Vagina (tissue), 2 donors: ENCODE measurements around the gene TBX18.

Experiments
- CTCF ChIP-seq, 3 experiments: fragments of 450-650 bp in 2 of 3; fragments of 200-600 bp in 1 of 3; sonication (generic) in 1 of 3; IDR thresholded peaks; one replicate each; pipeline ENCODE4 v1.5.1; 2017 to 2019; ENCODE audit warnings: antibody characterized with exemption in 3 of 3, mild to moderate bottlenecking in 2 of 3, moderate library complexity in 2 of 3
- POLR2A ChIP-seq, 2 donors: fragments of 450-650 bp; IDR thresholded peaks; one replicate each; pipeline ENCODE4 v1.6.1; 2017; ENCODE audit warnings: antibody characterized with exemption in 2 of 2, mild to moderate bottlenecking in 2 of 2, moderate library complexity in 2 of 2
- POLR2AphosphoS5 ChIP-seq, 2 donors: sonication (generic); formaldehyde crosslinking; IDR thresholded peaks; one replicate each; pipeline ENCODE4 v1.9.0; 2017; ENCODE audit warnings: antibody characterized with exemption in 2 of 2, mild to moderate bottlenecking in 2 of 2, low read depth in 1 of 2; ENCODE audit not compliant: insufficient read depth in 1 of 2

DNA sequence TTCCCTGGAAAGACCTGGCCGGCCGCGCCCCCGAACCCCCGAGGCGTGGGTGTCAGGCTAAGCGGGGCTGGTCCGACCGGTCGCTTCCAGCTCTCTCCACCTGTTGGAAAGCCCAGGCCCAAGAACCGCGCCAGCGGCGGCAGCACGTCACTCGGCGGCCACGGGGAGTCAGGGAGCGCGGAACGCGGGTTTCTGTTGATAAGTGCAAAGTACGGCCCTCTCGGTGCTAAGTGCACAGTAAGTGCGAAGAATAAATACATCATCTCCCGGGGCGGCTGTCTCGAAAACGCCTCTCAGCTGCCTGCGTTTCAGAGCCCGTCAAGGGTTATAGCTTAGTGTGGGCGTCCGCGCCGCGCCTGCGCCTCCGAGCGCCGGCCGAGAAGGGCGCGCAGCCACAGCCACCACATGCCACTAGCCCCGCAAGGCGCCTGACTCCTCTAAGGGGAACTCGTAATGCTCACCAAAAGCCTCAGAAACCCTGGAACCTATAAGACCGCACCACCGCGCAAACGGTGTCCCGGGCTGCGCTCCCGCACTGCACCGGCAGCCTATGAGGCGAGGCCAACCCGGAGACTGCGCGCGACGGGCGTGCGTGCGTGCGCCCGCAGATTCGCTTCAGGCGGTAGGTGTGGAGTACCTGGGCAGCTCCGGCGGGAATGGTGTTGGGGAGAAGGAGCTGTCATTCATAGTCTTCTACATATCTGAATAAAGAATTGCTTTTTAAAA, 9.2 kb upstream of the TBX18 start:
- TF ChIP-seq CTCF (IDR thresholded peaks at IDR 0.05), result no peak
- TF ChIP-seq POLR2A (IDR thresholded peaks at IDR 0.05), result no peak
- TF ChIP-seq POLR2AphosphoS5 (IDR thresholded peaks at IDR 0.05; ENCODE audit: insufficient read depth in 1 of 2, low read depth in 1 of 2), result no peak
